Coronary artery (tissue), 2 donors: ENCODE measurements around the gene TTC7B.
"Not testable (repeated sequence)": the region's sequence is repeated elsewhere in the genome, so short reads cannot be mapped to it uniquely, and the experiment has no call there.

ENCODE experiments used
- DNase-seq: peaks from one replicate; pipeline ENCODE4 v3.0.0-alpha.2; 2017; ENCODE audit warnings: low spot score
- H3K27ac ChIP-seq, 2 donors: fragments of 200-600 bp; sonication (generic); one replicate each; pipeline ENCODE4 v1.5.1; 2016 to 2019
- H3K4me3 ChIP-seq: fragments of 200-600 bp; sonication (generic); 2 replicates; pipeline ENCODE4 v1.5.1; 2016; ENCODE audit warnings: mild to moderate bottlenecking, moderate library complexity
- CTCF ChIP-seq: fragments of 200-600 bp; sonication (generic); IDR thresholded peaks from one replicate; pipeline ENCODE4 v1.5.1; 2019; ENCODE audit warnings: antibody characterized with exemption

Gene TTC7B

GRCh38 chr14:90839889-90840266 lies 23.6 kb upstream of the TTC7B start:
- Histone ChIP-seq H3K4me3 (no peak overlapping the region), H3K27ac (peak overlapping the region; percentile 69 to 70)
- TF ChIP-seq CTCF: no peak
- DNase-seq: no peak

DNA sequence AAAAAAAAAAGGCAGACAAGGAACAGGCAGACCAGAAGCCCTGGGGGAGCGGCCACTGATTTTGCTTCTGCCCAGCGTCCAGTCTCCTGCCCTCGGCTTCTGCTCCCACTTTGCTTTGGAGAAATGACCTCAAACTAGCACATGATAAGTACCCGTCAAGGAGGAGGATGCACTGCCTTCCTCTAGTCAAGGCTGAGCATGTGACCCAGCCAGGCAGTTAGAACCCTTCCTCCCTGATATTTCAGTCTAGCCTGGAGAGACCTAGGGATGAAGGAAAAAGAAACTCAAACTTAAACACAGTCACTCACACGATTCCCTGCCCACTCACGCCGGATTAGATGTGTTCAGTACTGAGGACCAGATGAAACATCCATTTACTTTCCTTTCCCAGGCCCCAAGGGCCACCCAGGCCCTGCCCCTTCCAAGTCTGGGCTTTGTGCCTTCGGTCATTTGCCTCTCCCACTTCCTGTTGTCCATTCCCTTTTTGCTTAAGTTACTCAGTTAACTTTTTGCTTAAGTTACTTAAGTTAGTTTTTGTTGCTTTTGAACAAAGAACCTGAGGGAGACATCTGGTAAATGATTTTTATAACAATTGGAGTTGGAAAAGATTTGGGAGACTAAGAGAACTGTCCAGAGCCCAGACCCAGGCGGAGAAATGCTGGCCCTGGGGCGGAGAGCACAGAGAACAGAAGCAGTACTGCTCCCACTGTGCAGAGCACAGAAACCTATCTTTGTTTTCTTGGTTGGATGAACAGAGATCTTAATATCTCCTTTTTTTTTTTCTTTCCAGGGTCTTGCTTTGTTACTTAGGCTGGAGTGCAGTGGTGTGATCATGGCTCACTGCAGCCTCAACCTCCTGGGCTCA lies 23.0 kb upstream of the TTC7B start:
- DNase-seq: no peak
- TF ChIP-seq CTCF: no peak
- peak overlapping the region; percentile 26 for H3K4me3 ChIP-seq
- peak overlapping the region; percentile 69 to 70 for H3K27ac ChIP-seq

DNA sequence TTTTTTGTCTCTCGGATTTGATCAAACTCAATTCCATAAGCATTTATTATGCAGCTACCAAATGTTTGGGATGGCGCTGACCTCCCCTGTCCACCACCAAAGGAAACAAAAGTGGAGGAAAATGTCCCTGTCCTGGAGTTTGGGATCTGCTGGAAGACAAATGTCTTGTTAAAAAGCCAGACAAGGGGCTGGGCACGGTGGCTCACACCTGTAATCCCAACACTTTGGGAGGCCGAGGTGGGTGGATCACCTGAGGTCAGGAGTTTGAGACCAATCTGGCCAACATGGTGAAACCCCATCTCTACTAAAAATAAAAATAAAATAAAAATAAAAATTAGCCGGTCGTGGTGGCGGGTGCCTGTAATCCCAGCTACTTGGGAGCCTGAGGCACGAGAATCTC lies 22.3 kb upstream of the TTC7B start:
- not testable (repeated sequence) for DNase-seq, H3K4me3 ChIP-seq
- H3K27ac ChIP-seq: peak overlapping the region in 1 of 2 donors; percentile 69

GRCh38 chr14:90837355-90837754 lies 21.1 kb upstream of the TTC7B start:
- Histone ChIP-seq H3K27ac (no peak overlapping the region), H3K4me3 (no peak overlapping the region)
- no peak for DNase-seq
- TF ChIP-seq CTCF: no peak

DNA sequence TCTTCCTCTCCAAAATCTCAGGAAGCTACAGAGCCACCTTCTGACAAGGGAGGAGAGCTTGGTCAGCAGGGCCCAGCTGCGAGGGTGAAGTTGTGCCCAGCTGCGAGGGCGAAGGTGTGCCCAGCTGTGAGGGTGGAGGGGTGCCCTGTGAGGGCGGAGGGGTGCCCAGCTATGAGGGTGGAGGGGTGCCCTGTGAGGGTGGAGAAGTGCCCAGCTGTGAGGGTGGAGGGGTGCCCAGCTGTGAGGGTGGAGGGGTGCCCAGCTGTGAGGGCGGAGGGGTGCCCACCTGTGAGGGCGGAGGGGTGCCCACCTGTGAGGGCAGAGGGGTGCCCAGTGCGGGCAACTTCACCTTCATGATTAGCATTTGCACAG lies 20.4 kb upstream of the TTC7B start:
- DNase-seq: no peak
- no peak overlapping the region for H3K4me3 ChIP-seq
- TF ChIP-seq CTCF: no peak
- H3K27ac ChIP-seq: no peak overlapping the region

DNA sequence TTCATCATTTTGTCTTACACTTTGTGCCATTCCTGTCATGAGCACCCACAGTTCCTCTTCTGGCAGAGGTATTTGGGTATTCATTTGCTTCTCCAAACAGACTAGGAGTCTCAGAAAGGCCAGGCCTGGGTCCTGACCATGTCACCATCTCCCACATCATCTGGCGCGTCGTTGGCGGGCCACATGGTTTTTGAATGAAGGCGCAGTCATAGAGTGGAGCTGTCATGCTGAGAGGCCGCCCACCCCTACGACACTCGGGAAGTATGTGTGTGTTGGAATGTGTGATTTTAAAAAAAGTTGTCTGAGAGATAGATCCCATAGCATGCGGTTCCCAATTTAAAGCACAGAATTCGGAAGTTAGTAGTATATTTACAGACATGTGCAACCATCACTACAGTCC lies 15.6 kb upstream of the TTC7B start:
- TF ChIP-seq CTCF: no peak
- no peak overlapping the region for H3K4me3 ChIP-seq
- DNase-seq: no peak
- no peak overlapping the region for H3K27ac ChIP-seq

GRCh38 chr14:90830931-90831701 lies 14.9 kb upstream of the TTC7B start:
- Histone ChIP-seq H3K4me3 (no peak overlapping the region), H3K27ac (no peak overlapping the region)
- no peak for TF ChIP-seq CTCF
- no peak for DNase-seq
